Subcutaneous abdominal adipose tissue (tissue), 5 donors: Measurements from ENCODE around the gene PPP6R2.
"Not testable (repeated sequence)": the region's sequence is repeated elsewhere in the genome, so short reads cannot be mapped to it uniquely, and the experiment has no call there.

Source experiments
- H3K27ac ChIP-seq: one replicate; pipeline ENCODE4 v1.7.0; 2013; ENCODE audit warnings: low read depth, mild to moderate bottlenecking, inconsistent platforms, low read length, moderate library complexity
- H3K27me3 ChIP-seq, 5 donors: one replicate each; pipeline ENCODE4 v1.7.0; 2013; ENCODE audit warnings: low read length in 5 of 5, inconsistent platforms in 1 of 5; ENCODE audit not compliant: control insufficient read depth in 5 of 5, insufficient read depth in 4 of 5
- H3K36me3 ChIP-seq, 5 donors: one replicate each; pipeline ENCODE4 v1.7.0; 2013; ENCODE audit warnings: low read length in 5 of 5; ENCODE audit not compliant: control insufficient read depth in 5 of 5, insufficient read depth in 5 of 5
- H3K4me1 ChIP-seq, 5 donors: one replicate each; pipeline ENCODE4 v1.7.0; 2013; ENCODE audit warnings: low read length in 5 of 5, mild to moderate bottlenecking in 3 of 5, moderate library complexity in 1 of 5; ENCODE audit not compliant: control insufficient read depth in 5 of 5, insufficient read depth in 5 of 5
- H3K4me3 ChIP-seq, 5 donors: one replicate each; pipeline ENCODE4 v1.7.0; 2013; ENCODE audit warnings: low read length in 5 of 5, low read depth in 1 of 5
- H3K9ac ChIP-seq, 5 donors: one replicate each; pipeline ENCODE4 v1.7.0; 2013; ENCODE audit warnings: low read length in 5 of 5, mild to moderate bottlenecking in 4 of 5, moderate library complexity in 3 of 5
- H3K9me3 ChIP-seq, 5 donors: one replicate each; pipeline ENCODE4 v1.7.0; 2013; ENCODE audit warnings: low read length in 5 of 5; ENCODE audit not compliant: control insufficient read depth in 5 of 5
- donor health status: healthy.
- donor health status: healthy.
- donor health status: healthy.
- donor health status: healthy.
- donor health status: healthy.

PPP6R2 gene

DNA sequence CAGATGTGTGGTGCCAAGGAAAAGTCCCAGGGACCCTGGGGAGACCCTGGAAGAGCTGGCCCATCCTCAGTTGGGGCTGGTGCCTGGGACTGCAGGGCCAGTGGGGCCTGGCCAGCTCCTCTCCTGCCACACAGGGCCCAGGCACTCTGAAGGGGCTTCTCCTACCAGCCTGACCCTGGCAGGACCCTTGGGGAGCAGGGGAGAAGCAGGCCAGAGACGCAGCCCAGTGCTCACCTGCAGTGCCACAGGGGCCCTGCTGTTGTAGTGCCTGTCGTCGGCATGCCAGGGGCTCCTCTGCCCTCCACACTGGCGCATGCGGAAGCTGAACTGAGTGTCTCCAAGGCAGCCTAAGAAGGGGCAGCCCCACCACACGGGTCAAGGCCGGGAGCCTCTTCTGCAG is 25.5 kb upstream of the PPP6R2 start:
- no peak overlapping the region for H3K9ac ChIP-seq
- H3K4me3 ChIP-seq = no peak overlapping the region
- H3K36me3 ChIP-seq = no peaks in the 10 kb centered on the region
- no peaks in the 10 kb centered on the region for H3K9me3 ChIP-seq
- H3K27ac ChIP-seq = no peak overlapping the region
- no peaks in the 10 kb centered on the region for H3K27me3 ChIP-seq
- peaks cover 0 to 17% (median 14%) of the 10 kb centered on the region in 5 donors for H3K4me1 ChIP-seq

DNA sequence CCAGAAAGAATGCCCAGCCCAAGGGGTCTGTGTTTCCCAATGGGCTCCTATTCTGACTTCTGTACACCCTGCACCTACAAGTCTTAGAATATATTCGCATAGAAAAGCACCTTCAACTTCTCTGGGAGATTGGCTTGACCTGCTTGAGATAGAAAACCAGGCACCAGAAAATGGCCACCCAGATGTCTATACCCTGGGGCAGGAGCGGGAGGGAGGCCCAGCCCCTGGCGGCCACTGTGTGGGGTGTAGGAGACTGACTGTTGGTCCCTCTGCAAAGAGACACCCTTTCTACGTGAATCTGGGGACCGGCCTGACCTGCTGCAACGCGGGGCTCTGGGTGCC is 24.8 kb upstream of the PPP6R2 start:
- Histone ChIP-seq H3K36me3 (no peaks in the 10 kb centered on the region), H3K27me3 (no peaks in the 10 kb centered on the region), H3K9me3 (no peaks in the 10 kb centered on the region), H3K4me1 (peaks cover 0 to 17% (median 14%) of the 10 kb centered on the region in 5 donors), H3K4me3 (no peak overlapping the region), H3K9ac (no peak overlapping the region), H3K27ac (no peak overlapping the region)

DNA sequence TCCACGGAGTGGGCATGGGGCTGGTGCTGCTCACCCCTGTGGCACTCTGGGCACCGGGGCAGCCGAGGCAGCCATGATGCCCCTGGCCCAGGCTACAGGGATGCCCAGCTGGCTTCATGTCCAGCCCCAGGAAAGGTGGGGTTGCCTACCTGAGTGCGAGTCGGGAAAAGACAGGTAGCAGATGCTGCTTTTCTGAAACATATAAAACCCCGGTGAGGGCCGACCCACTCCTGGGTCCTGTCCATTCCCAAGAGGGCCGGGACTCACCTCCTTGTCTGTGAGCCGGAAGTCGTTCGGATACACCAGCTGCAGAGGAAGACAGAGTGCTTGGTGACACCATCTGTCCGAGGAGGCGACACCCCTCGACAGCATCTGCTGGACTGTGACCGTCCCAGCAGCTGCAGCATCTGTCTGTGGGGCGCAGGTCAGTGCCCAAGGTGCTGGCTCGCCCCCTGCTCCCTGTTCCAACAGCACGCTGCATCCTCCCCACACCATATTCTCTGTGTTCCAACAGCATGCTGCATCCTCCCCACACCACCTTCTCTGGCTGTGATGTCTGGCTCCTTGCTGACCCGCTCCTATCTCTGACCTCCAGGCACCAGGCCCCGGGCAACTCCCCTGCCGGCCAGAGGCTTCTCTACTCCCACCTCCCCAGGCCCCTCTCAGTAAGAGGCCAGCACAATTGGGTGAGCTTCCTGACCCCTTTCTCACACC is 24.3 kb upstream of the PPP6R2 start:
- no peaks in the 10 kb centered on the region for H3K36me3 ChIP-seq
- H3K9me3 ChIP-seq = no peaks in the 10 kb centered on the region
- no peak overlapping the region for H3K9ac ChIP-seq
- no peak overlapping the region for H3K27ac ChIP-seq
- no peak overlapping the region for H3K4me3 ChIP-seq
- H3K27me3 ChIP-seq = no peaks in the 10 kb centered on the region
- peaks cover 0 to 14% (median 14%) of the 10 kb centered on the region in 5 donors for H3K4me1 ChIP-seq

DNA sequence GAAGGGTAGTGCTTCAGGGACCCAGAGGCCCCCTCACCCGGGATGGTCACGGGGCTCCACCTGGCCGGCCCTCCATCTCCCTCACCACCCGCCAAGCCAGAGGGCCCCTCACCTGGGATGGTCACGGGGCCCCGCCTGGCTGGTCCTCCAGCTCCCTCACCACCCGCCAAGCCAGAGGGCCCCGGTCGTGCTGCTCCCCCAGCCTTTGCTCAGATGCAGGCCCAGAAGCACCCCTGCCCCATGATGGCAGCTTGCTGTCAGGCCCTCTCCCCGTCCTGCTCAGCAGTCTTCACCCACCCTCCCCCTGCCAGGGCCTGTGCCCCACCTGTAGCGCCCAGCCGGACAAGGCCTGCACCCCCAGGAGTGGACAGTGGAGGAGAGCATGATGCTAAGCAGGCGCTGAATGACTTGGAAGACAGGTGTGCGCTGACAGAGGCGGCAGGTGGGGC is 23.6 kb upstream of the PPP6R2 start:
- Histone ChIP-seq H3K27me3 (no peaks in the 10 kb centered on the region), H3K27ac (no peak overlapping the region), H3K36me3 (no peaks in the 10 kb centered on the region), H3K9me3 (no peaks in the 10 kb centered on the region), H3K4me1 (peaks cover 0 to 8% (median 7%) of the 10 kb centered on the region in 5 donors), H3K4me3 (no peak overlapping the region), H3K9ac (no peak overlapping the region)

DNA sequence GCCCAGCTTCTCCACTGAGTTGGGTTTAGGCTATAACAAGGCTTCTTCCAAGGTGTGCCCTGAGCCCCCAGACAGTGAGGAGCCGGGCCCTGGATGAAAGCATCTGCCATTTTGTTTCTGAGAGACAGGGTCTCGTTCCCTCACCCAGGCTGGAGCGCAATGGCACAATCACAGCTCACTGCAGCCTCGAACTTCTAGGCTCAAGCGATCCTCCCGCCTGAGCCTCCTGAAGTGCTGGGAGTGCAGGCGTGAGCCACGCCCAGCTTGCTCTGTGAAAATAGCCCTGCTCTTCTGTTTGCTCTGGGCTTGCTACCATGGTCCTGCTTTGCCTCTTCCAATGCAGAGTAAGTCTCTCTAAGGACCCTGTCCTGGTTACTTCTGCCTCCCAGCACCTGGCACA is 23.0 kb upstream of the PPP6R2 start:
- Histone ChIP-seq H3K9me3 (no peaks in the 10 kb centered on the region), H3K36me3 (no peaks in the 10 kb centered on the region), H3K9ac (no peak overlapping the region), H3K4me1 (peaks cover 0 to 2% (median 1%) of the 10 kb centered on the region in 5 donors), H3K4me3 (no peak overlapping the region), H3K27me3 (no peaks in the 10 kb centered on the region), H3K27ac (no peak overlapping the region)

DNA sequence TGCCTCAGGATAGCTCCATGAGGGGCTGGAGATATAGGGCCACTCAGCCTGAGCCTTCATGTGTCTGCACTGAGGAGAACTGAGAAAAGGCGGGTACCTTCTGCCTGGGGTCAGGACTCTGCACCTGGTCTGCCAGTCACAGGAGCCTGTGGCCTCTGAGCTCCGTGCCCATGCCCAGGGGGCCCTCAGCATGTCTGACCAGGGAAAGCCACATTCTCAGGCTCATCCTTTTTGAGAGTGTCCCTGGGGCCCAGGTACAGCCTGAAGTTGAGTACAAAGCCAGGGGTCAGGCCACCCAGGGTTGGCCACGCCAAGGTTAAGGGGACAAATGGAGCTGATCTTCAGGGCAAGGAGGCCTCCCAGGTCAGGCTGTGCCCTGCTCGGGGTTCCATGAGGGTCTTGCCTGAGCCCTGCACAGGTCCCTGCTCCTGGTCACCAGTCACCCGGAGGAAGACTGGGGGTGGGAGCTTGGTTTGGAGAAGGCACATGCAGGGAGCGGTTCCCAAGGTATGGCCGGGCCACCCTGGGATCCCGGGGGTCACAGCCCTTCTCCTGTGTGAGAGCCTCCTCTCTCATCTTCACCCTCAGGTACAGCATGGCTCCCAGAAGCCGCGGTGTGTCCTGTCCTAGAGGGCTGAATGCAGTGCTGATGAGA is 22.3 kb upstream of the PPP6R2 start:
- Histone ChIP-seq H3K4me3 (no peak overlapping the region), H3K27ac (no peak overlapping the region), H3K36me3 (no peaks in the 10 kb centered on the region), H3K9ac (no peak overlapping the region), H3K27me3 (no peaks in the 10 kb centered on the region), H3K9me3 (no peaks in the 10 kb centered on the region), H3K4me1 (peaks cover 0 to 1% (median under 1%) of the 10 kb centered on the region in 5 donors)

DNA sequence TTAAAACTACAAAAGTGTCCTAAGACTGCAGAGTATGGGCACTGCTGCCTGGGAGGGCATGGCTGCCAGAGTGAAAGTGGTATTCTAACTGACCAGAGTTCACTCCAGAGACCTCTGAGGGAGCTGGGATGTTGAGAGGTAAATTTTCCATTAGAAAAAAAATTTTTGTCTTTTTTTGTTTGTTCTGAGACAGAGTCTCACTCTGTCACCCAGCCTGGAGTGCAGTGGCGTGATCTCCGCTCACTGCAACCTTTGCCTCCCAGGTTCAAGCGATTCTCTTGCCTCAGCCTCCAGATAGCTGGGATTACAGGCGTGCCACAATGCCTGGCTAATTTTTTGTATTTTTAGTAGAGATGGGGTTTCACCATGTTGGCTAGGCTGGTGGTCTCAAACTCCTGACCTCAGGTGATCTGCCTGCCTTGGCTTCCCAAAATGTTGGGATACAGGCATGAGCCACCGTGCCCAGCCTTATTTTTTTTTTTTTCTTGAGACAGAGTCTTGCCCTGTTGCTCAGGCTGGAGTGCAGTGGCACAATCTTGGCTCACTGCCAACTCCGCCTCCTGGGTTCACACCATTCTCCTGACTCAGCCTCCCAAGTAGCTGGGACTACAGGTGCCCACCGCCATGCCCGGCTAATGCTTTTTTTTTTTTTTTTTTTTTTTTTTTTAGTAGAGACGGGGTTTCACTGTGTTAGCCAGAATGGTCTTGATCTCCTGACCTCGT is 20.6 kb upstream of the PPP6R2 start:
- not testable (repeated sequence) for H3K9me3 ChIP-seq, H3K36me3 ChIP-seq, H3K4me3 ChIP-seq, H3K27me3 ChIP-seq, H3K9ac ChIP-seq, H3K27ac ChIP-seq
- H3K4me1 ChIP-seq = peaks cover 3 to 12% (median 11%) of the 10 kb centered on the region in 5 donors

DNA sequence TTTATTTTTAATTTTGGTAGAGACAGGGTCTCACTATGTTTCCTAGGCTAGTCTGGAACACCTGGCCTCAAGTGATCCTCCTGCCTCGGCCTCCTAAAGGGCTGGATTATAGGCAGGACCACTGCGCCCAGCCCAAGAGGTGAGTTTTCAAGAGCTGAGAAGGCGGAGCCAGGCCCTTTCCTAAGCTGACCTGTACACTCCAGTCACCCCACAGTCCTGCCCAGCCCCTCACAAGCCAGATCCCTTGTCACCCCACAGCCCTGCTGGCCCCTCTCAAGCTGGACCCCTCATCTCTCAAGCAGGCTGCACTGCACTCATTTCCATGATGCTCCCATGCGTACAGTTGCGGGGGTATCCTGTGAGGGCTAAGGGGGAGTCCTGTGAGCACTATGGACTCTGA is 19.2 kb upstream of the PPP6R2 start:
- H3K9me3 ChIP-seq = no peaks in the 10 kb centered on the region
- H3K4me1 ChIP-seq = peaks cover 3 to 18% (median 17%) of the 10 kb centered on the region in 5 donors
- no peak overlapping the region for H3K9ac ChIP-seq
- no peak overlapping the region for H3K4me3 ChIP-seq
- H3K36me3 ChIP-seq = no peaks in the 10 kb centered on the region
- no peak overlapping the region for H3K27ac ChIP-seq
- no peaks in the 10 kb centered on the region for H3K27me3 ChIP-seq

DNA sequence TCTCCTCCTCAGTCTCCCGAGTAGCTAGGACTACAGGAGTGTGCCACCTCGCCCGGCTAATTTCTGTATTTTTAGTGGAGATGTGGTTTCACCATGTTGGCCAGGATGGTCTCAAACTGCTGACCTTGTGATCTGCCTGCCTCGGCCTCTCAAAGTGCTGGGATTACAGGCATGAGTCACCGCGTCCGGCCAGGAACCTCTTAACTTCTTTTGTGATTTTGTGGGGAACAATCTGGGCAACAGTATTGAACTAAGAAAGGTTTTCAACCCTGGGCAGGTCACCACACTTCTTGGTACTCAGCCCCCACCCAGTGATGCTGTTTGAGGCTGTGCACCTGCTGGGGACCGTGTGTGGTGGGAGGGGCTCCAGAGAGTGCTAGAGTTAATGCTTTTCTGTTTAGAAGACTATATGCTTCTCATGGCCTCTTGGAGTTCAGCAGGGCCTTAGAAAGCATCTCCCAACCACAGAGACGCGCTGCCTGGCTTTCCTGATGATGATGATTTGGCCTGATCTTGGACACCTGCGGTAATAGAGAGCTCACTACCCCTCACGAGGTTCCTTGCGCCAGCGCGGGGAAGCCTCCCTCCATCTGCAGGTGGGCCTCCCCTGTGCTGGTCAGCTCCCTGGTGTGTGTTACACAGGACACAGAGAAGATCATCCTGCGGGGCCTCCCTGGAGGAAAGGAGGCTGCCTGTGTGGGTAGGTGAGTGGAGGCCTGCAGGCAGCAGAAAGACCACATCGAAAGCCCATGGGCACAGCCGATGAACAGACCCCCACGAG is 17.5 kb upstream of the PPP6R2 start:
- H3K27me3 ChIP-seq = no peaks in the 10 kb centered on the region
- peaks cover 3 to 18% (median 17%) of the 10 kb centered on the region in 5 donors for H3K4me1 ChIP-seq
- peak overlapping the region in 4 of 5 donors; percentile 68 to 86 (median 70) for H3K4me3 ChIP-seq
- no peaks in the 10 kb centered on the region for H3K36me3 ChIP-seq
- no peaks in the 10 kb centered on the region for H3K9me3 ChIP-seq
- peak overlapping the region in 2 of 5 donors; percentile 51 to 71 for H3K9ac ChIP-seq
- H3K27ac ChIP-seq = no peak overlapping the region
